ENCODE data around the gene RNF212B. TPM values are rescaled to one million over a fixed set of nuclear protein-coding genes. Genes with fewer than 3 reads are reported as not detected.

RNF212B gene
- total and polyA plus RNA-seq, 10 of the 15 experiments (the other 5 are each of a cell fraction or from before 2014, with no cell fraction given), result not detected

DNA sequence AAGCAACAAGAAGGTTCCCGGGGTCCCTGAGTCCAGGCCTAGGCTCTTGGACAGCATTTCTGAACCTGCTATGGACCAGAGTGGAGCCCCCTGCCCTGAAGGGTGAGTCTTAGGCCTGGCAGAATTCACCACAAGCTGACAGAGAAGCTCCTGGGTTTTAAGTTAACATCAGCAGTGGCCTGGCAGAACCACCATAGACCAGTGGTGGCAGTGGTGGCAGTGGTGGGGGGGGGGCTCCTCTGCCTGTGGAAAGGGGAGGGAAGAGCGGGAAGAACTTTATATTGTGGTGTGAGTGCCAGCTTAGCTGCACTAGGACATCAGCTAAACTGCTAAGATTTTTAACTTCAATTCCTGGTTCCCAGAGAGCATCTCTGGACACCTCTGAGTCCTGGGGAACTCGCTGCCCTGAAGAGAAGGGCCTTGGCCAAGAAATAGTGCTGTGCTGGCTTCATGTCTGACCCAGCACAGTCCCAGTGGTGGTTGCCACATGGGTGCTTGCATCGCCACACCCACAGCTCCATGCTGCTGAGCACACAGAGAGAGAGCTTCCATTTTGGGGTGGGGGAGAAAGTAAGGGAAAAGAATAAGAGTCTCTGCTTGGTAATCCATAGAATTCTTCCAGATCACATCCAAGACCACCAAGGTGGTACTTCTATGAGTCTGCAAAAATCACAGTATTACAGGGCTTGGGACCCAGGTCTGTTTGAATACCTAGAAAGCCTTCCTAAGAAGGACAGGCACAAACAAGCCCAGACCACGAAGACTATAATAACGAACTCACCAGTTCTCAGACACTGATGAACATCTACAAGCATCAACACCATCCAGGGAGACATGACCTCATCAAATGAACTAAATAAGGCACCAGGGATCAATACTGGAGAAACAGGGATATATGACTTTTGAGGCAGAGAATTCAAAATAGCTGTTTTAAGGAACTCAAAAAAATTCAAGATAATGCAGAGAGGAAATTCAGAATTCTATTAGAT, 20.4 kb upstream of the RNF212B start:
- H3K36me3 ChIP-seq (ENCODE audit: control insufficient read depth in 2 of 2, insufficient read depth in 2 of 2, low read length in 1 of 2), result no peaks in the 10 kb centered on the region
- TF ChIP-seq POLR2A (IDR thresholded peaks at IDR 0.05; ENCODE audit: low read depth, low read length) (no peak), BCL11A (IDR thresholded peaks at IDR 0.05; ENCODE audit: low read depth, low read length) (no peak), DPF2 (IDR thresholded peaks at IDR 0.05) (no peak), YY1 (IDR thresholded peaks at IDR 0.05; ENCODE audit: low read depth, low read length) (no peak), RELA (IDR thresholded peaks at IDR 0.05; ENCODE audit: borderline replicate concordance, partially characterized antibody) (no peak), CEBPB (IDR thresholded peaks at IDR 0.05; ENCODE audit: borderline replicate concordance in 1 of 2, low read depth in 2 of 2, low read length in 2 of 2) (no peak), EGR1 (IDR thresholded peaks at IDR 0.05; ENCODE audit: borderline replicate concordance in 1 of 2, low read depth in 2 of 2, low read length in 2 of 2) (no peak), SREBF2 (IDR thresholded peaks at IDR 0.05; ENCODE audit: low read length) (no peak), SKIL (IDR thresholded peaks at IDR 0.05; ENCODE audit: low read depth, poor library complexity, severe bottlenecking) (no peak)
- TF ChIP-seq, protein P1, sequence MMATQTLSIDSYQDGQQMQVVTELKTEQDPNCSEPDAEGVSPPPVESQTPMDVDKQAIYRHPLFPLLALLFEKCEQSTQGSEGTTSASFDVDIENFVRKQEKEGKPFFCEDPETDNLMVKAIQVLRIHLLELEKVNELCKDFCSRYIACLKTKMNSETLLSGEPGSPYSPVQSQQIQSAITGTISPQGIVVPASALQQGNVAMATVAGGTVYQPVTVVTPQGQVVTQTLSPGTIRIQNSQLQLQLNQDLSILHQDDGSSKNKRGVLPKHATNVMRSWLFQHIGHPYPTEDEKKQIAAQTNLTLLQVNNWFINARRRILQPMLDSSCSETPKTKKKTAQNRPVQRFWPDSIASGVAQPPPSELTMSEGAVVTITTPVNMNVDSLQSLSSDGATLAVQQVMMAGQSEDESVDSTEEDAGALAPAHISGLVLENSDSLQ (IDR thresholded peaks at IDR 0.05), result no peak
- H3K79me2 ChIP-seq (ENCODE audit: control insufficient read depth, insufficient read depth, low read length), result no peaks in the 10 kb centered on the region
- ATAC-seq (no peak), DNase-seq (ENCODE audit: low read depth, low spot score) (no peak), FAIRE-seq (no peak)
- no TSS peak for BruUV-seq (replicated peaks)
- ChIA-PET SMC1A (ENCODE audit: uncharacterized antibody, unreplicated experiment) (interaction anchor here (0.6 to 1.1 kb wide), 3 partner anchors 11 to 46 kb away, joined by 3 read pairs; no protein-coding TSS in a partner anchor), POLR2A (no interaction called here), RAD21 (ENCODE audit: unreplicated experiment) (interaction anchor here (0.7 kb wide), 1 partner anchor 40 kb away, joined by 3 read pairs; no protein-coding TSS in a partner anchor), CTCF (interaction anchor here (1.4 kb wide), 2 partner anchors 29 to 97 kb away, joined by 4 to 6 read pairs; no protein-coding TSS in a partner anchor)
- H4K20me1 ChIP-seq (ENCODE audit: control insufficient read depth, insufficient read depth), result no peaks in the 10 kb centered on the region
- no peaks in the 10 kb centered on the region for H3K4me1 ChIP-seq (ENCODE audit: control insufficient read depth, insufficient read depth, low read length)
- H3K9me3 ChIP-seq (replicated peaks; ENCODE audit: control insufficient read depth, insufficient read depth, low read length), result no peaks in the 10 kb centered on the region
- H3K4me3 ChIP-seq, result no peak overlapping the region
- in situ Hi-C loops (cut with MboI), result no loop called here
- 30% methylated on average over 6 of the region's 6 CpGs for WGBS (ENCODE audit: insufficient coverage, insufficient replicate concordance, low lambda C conversion rate, missing lambda C conversion rate)
- no peak overlapping the region for H3K4me2 ChIP-seq (ENCODE audit: control insufficient read depth, insufficient read depth)
- no peak overlapping the region for H3K9ac ChIP-seq (ENCODE audit: control insufficient read depth, insufficient read depth, low read length)
- no peak overlapping the region for H3K27ac ChIP-seq (ENCODE audit: control insufficient read depth, insufficient read depth)
- no peak overlapping the region for H2AFZ ChIP-seq (ENCODE audit: control insufficient read depth, low read depth, low read length)
- intact Hi-C loops (cut with micrococcal nuclease; ENCODE audit: unreplicated experiment), result no loop called here
- no peaks in the 10 kb centered on the region for H3K27me3 ChIP-seq (replicated peaks in 1 of 2; ENCODE audit: control insufficient read depth in 2 of 2, insufficient read depth in 2 of 2, low read length in 1 of 2)

Measured in GM12878 (cell line).